ENCODE measurements around the gene ABCB8. TPM values are rescaled to one million over a fixed set of nuclear protein-coding genes. Genes with fewer than 3 reads are reported as not detected.

Gene ABCB8
- total RNA-seq, 1 donor from 2014 or later: 7.9 TPM

GRCh38 chr7:151093748-151094147 lies 65.5 kb downstream of the ABCB8 start:
- Histone ChIP-seq H2AFZ (replicated peaks) (no peak overlapping the region), H4K20me1 (ENCODE audit: low read depth) (peaks cover 86% of the 10 kb centered on the region), H3K27ac (no peak overlapping the region), H3K27me3 (no peaks in the 10 kb centered on the region), H3F3A (ENCODE audit: low read depth) (peaks cover 17% of the 10 kb centered on the region), H3K9me3 (ENCODE audit: low read depth) (no peaks in the 10 kb centered on the region), H3K79me2 (ENCODE audit: low read depth) (peaks cover 100% of the 10 kb centered on the region), H3K36me3 (no peaks in the 10 kb centered on the region), H3K4me2 (no peak overlapping the region), H3K4me1 (peaks cover 17% of the 10 kb centered on the region), H3K9ac (no peak overlapping the region), H3K4me3 (no peak overlapping the region)
- Mint-ChIP-seq H3K9me3 (no peaks in the 10 kb centered on the region), H3K36me3 (peaks cover 9% of the 10 kb centered on the region), H3K4me3 (no peak overlapping the region), H3K27me3 (ENCODE audit: insufficient read depth, low read depth) (peaks cover 13% of the 10 kb centered on the region), H3K27ac (no peak overlapping the region), H3K4me1 (peaks cover 18% of the 10 kb centered on the region)
- no peak for DNase-seq (ENCODE audit: low spot score)
- TF ChIP-seq EZH2 (IDR thresholded peaks at IDR 0.05): no peak
- no peak for TF ChIP-seq EZH2phosphoT487 (IDR thresholded peaks at IDR 0.05)
- TF ChIP-seq, protein P1, sequence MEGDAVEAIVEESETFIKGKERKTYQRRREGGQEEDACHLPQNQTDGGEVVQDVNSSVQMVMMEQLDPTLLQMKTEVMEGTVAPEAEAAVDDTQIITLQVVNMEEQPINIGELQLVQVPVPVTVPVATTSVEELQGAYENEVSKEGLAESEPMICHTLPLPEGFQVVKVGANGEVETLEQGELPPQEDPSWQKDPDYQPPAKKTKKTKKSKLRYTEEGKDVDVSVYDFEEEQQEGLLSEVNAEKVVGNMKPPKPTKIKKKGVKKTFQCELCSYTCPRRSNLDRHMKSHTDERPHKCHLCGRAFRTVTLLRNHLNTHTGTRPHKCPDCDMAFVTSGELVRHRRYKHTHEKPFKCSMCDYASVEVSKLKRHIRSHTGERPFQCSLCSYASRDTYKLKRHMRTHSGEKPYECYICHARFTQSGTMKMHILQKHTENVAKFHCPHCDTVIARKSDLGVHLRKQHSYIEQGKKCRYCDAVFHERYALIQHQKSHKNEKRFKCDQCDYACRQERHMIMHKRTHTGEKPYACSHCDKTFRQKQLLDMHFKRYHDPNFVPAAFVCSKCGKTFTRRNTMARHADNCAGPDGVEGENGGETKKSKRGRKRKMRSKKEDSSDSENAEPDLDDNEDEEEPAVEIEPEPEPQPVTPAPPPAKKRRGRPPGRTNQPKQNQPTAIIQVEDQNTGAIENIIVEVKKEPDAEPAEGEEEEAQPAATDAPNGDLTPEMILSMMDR (IDR thresholded peaks at IDR 0.05): no peak

DNA sequence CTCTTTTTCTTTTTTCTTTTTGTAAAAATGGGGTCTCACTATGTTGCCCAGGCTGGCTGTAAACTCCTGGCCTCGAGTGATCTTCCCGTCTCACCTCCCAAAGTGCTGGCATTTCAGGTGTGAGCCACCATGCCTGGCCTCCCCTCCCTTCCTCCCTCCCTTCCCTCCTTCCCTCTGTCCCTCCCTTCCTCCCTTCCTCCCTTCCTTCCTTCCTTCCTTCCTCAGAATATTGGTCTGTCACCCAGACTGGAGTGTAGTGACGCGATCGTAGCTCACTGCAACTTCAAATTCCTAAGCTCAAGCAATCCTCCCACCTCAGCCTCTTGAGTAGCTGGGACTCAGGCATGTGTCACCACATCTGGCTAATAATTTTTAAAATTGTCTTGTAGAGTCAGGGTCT lies 66.4 kb downstream of the ABCB8 start:
- Mint-ChIP-seq H3K9me3 (no peaks in the 10 kb centered on the region), H3K4me1 (peaks cover 9% of the 10 kb centered on the region), H3K27me3 (ENCODE audit: insufficient read depth, low read depth) (peaks cover 10% of the 10 kb centered on the region), H3K4me3 (no peak overlapping the region), H3K36me3 (peaks cover 7% of the 10 kb centered on the region), H3K27ac (no peak overlapping the region)
- Histone ChIP-seq H3K9me3 (ENCODE audit: low read depth) (no peaks in the 10 kb centered on the region), H3K36me3 (no peaks in the 10 kb centered on the region), H3K79me2 (ENCODE audit: low read depth) (peaks cover 97% of the 10 kb centered on the region), H3K4me3 (no peak overlapping the region), H4K20me1 (ENCODE audit: low read depth) (peaks cover 82% of the 10 kb centered on the region), H3F3A (ENCODE audit: low read depth) (peaks cover 8% of the 10 kb centered on the region), H3K4me2 (no peak overlapping the region), H2AFZ (replicated peaks) (no peak overlapping the region), H3K27me3 (no peaks in the 10 kb centered on the region), H3K27ac (no peak overlapping the region), H3K9ac (no peak overlapping the region), H3K4me1 (peaks cover 7% of the 10 kb centered on the region)
- DNase-seq (ENCODE audit: low spot score): no peak
- TF ChIP-seq EZH2phosphoT487 (IDR thresholded peaks at IDR 0.05): no peak
- no peak for TF ChIP-seq EZH2 (IDR thresholded peaks at IDR 0.05)
- TF ChIP-seq, protein P1 (IDR thresholded peaks at IDR 0.05): no peak

GRCh38 chr7:151095123-151095797 lies 67.0 kb downstream of the ABCB8 start:
- H3F3A ChIP-seq (ENCODE audit: low read depth): peaks cover 7% of the 10 kb centered on the region
- no peaks in the 10 kb centered on the region for H3K36me3 ChIP-seq
- peaks cover 82% of the 10 kb centered on the region for H4K20me1 ChIP-seq (ENCODE audit: low read depth)
- peaks cover 7% of the 10 kb centered on the region for H3K36me3 Mint-ChIP-seq
- H3K4me1 Mint-ChIP-seq: peaks cover 6% of the 10 kb centered on the region
- no peaks in the 10 kb centered on the region for H3K9me3 Mint-ChIP-seq
- H3K4me3 ChIP-seq: no peak overlapping the region
- no peak overlapping the region for H3K9ac ChIP-seq
- peaks cover 10% of the 10 kb centered on the region for H3K27me3 Mint-ChIP-seq (ENCODE audit: insufficient read depth, low read depth)
- H3K4me3 Mint-ChIP-seq: no peak overlapping the region
- TF ChIP-seq, protein P1 (IDR thresholded peaks at IDR 0.05): no peak
- TF ChIP-seq EZH2phosphoT487 (IDR thresholded peaks at IDR 0.05) (no peak), EZH2 (IDR thresholded peaks at IDR 0.05) (no peak)
- no peak overlapping the region for H2AFZ ChIP-seq (replicated peaks)
- no peaks in the 10 kb centered on the region for H3K9me3 ChIP-seq (ENCODE audit: low read depth)
- no peaks in the 10 kb centered on the region for H3K27me3 ChIP-seq
- H3K27ac Mint-ChIP-seq: no peak overlapping the region
- H3K4me1 ChIP-seq: peaks cover 6% of the 10 kb centered on the region
- H3K79me2 ChIP-seq (ENCODE audit: low read depth): peaks cover 97% of the 10 kb centered on the region
- H3K27ac ChIP-seq: no peak overlapping the region
- no peak overlapping the region for H3K4me2 ChIP-seq
- no peak for DNase-seq (ENCODE audit: low spot score)

Measured in neural progenitor cell (in vitro differentiated cells).